WTC11 (cell line): ENCODE measurements around the gene KPNA3. TPM values are rescaled to one million over a fixed set of nuclear protein-coding genes. Genes with fewer than 3 reads are reported as not detected.

Source experiments
- ATAC-seq: fragments of 200-7000 bp; cut with Tn5 transposase; 2 replicates; pipeline ENCODE4 v1.10.0; 2021; ENCODE audit warnings: mild to moderate bottlenecking, moderate library complexity
- CTCF ChIA-PET: fragments of 300-600 bp; sonication (Branson Sonifier 250); formaldehyde crosslinking; loops from one replicate; lab custom pipeline; 2021; ENCODE audit warnings: antibody characterized with exemption; lab: Charles Lee
- POLR2A ChIA-PET: fragments of 350-600 bp; sonication (Branson Sonifier 250); formaldehyde crosslinking; loops from one replicate; lab custom pipeline; 2021; ENCODE audit warnings: antibody characterized with exemption; lab: Charles Lee
- DNase-seq: peaks from one replicate; pipeline ENCODE4 v3.0.0; 2021; ENCODE audit warnings: low spot score
- H3K27ac Mint-ChIP-seq: 2 replicates; pipeline ENCODE4 v1.8.0; 2021; ENCODE audit warnings: mixed read lengths
- H3K27me3 Mint-ChIP-seq: 2 replicates; pipeline ENCODE4 v1.8.0; 2021; ENCODE audit warnings: low read depth, mild to moderate bottlenecking, moderate library complexity, mixed read lengths
- H3K36me3 Mint-ChIP-seq: 2 replicates; pipeline ENCODE4 v1.8.0; 2021; ENCODE audit warnings: mixed read lengths
- H3K4me1 Mint-ChIP-seq: 2 replicates; pipeline ENCODE4 v1.8.0; 2022; ENCODE audit warnings: mixed read lengths
- H3K4me3 Mint-ChIP-seq: 2 replicates; pipeline ENCODE4 v1.8.0; 2021; ENCODE audit warnings: mild to moderate bottlenecking, moderate library complexity, mixed read lengths
- H3K9me3 Mint-ChIP-seq: 2 replicates; pipeline ENCODE4 v1.8.0; 2021; ENCODE audit warnings: mixed read lengths
- CREM ChIP-seq: sonication (generic); formaldehyde crosslinking; IDR thresholded peaks from 2 replicates; pipeline ENCODE4 v1.8.1; 2022; ENCODE audit warnings: mild to moderate bottlenecking, missing genetic modification reagents, moderate library complexity
- EMX1 ChIP-seq: fragments of 250-450 bp; sonication (Bioruptor Pico); IDR thresholded peaks from 2 replicates; pipeline ENCODE4 v1.8.0; 2021; ENCODE audit warnings: mild to moderate bottlenecking
- GRHL2 ChIP-seq: fragments of 250-450 bp; sonication (Bioruptor Pico); IDR thresholded peaks from 2 replicates; pipeline ENCODE4 v1.8.0; 2022; ENCODE audit warnings: mild to moderate bottlenecking, moderate library complexity; ENCODE audit not compliant: insufficient replicate concordance, severe bottlenecking
- NFYB ChIP-seq: sonication (generic); formaldehyde crosslinking; conservative IDR thresholded peaks from 2 replicates; pipeline ENCODE4 v1.8.0; 2022; ENCODE audit warnings: low read depth, missing genetic modification reagents
- RELA ChIP-seq: sonication (generic); formaldehyde crosslinking; IDR thresholded peaks from 2 replicates; pipeline ENCODE4 v1.8.1; 2022; ENCODE audit warnings: missing genetic modification reagents, mild to moderate bottlenecking, borderline replicate concordance
- SMAD3 ChIP-seq: sonication (generic); formaldehyde crosslinking; IDR thresholded peaks from 2 replicates; pipeline ENCODE4 v1.8.0; 2022; ENCODE audit warnings: missing genetic modification reagents, mild to moderate bottlenecking, borderline replicate concordance
- SMAD4 ChIP-seq: sonication (generic); formaldehyde crosslinking; IDR thresholded peaks from 2 replicates; pipeline ENCODE4 v1.8.0; 2022; ENCODE audit warnings: mild to moderate bottlenecking, missing genetic modification reagents
- TEAD1 ChIP-seq: sonication (generic); formaldehyde crosslinking; IDR thresholded peaks from 2 replicates; pipeline ENCODE4 v1.8.0; 2022; ENCODE audit warnings: mild to moderate bottlenecking, missing genetic modification reagents
- TEAD4 ChIP-seq: sonication (generic); formaldehyde crosslinking; IDR thresholded peaks from 2 replicates; pipeline ENCODE4 v1.8.0; 2022; ENCODE audit warnings: mild to moderate bottlenecking, missing genetic modification reagents
- TP53 ChIP-seq: sonication (generic); formaldehyde crosslinking; IDR thresholded peaks from 2 replicates; pipeline ENCODE4 v1.8.1; 2023; ENCODE audit warnings: mild to moderate bottlenecking, missing genetic modification reagents
- ZNF121 ChIP-seq: sonication (generic); formaldehyde crosslinking; IDR thresholded peaks from 2 replicates; pipeline ENCODE4 v1.8.0; 2023; ENCODE audit warnings: missing genetic modification reagents
- total RNA-seq: library from RNA; stranded (reverse); gene quantifications from 3 replicates; pipeline ENCODE4 v1.2.3, GENCODE V29; 2021
- TF ChIP-seq, protein P1 (sequence below): sonication (generic); formaldehyde crosslinking; IDR thresholded peaks from 2 replicates; pipeline ENCODE4 v1.8.1; 2023; ENCODE audit warnings: mild to moderate bottlenecking, missing genetic modification reagents, moderate library complexity
- TF ChIP-seq, protein P2 (sequence below): fragments of 250-450 bp; sonication (Bioruptor Pico); conservative IDR thresholded peaks from 2 replicates; pipeline ENCODE4 v1.9.0; 2021; ENCODE audit warnings: mild to moderate bottlenecking
- TF ChIP-seq, protein P3 (sequence below): sonication (generic); formaldehyde crosslinking; IDR thresholded peaks from 2 replicates; pipeline ENCODE4 v1.8.0; 2023; ENCODE audit warnings: mild to moderate bottlenecking, missing genetic modification reagents
- TF ChIP-seq, protein P4 (sequence below): sonication (generic); formaldehyde crosslinking; IDR thresholded peaks from 2 replicates; pipeline ENCODE4 v1.8.0; 2022; ENCODE audit warnings: mild to moderate bottlenecking, missing genetic modification reagents
- TF ChIP-seq, protein P5 (sequence below): fragments of 250-450 bp; sonication (Bioruptor Pico); IDR thresholded peaks from 2 replicates; pipeline ENCODE4 v2.1.2; 2022; ENCODE audit warnings: mild to moderate bottlenecking, moderate library complexity
- TF ChIP-seq, protein P6 (sequence below): sonication (generic); formaldehyde crosslinking; IDR thresholded peaks from 2 replicates; pipeline ENCODE4 v1.8.1; 2023; ENCODE audit warnings: mild to moderate bottlenecking, moderate library complexity, missing genetic modification reagents
- TF ChIP-seq, protein P7 (sequence below): sonication (generic); formaldehyde crosslinking; IDR thresholded peaks from 2 replicates; pipeline ENCODE4 v1.8.1; 2023; ENCODE audit warnings: mild to moderate bottlenecking, missing genetic modification reagents, borderline replicate concordance
- TF ChIP-seq, protein P8 (sequence below): fragments of 250-450 bp; sonication (Bioruptor Pico); IDR thresholded peaks from 2 replicates; pipeline ENCODE4 v1.9.0; 2021; ENCODE audit warnings: mild to moderate bottlenecking

The KPNA3 gene
- total RNA-seq, 1 experiment from 2014 or later = 44.4 TPM

DNA sequence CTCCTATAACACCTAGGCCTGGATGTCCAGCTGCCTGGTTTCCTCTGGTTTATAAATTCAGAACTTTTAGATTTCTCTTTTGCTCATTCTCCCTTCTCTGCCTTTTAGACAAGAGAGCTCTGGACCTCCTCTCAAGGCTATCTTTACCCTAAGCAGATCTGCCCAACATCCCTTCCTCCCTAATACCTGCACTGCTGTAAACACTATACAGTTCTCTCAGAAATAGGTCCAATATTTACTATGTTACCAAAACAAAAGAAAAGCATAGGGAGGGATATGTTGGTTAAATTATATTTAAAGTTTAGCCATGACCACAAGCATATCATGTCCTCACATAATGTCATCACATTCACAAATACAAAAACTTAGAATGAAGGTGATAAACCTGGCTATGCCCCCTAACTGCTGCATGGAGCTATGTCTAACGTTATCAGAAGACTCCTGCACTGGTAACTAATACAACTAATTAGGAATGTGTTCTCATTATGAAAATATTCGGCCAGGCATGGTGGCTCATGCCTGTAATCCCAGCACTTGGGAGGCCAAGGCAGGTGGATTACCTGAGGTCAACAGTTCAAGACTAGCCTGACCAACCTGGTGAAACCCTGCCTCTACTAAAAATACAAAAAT lies 18.0 kb downstream of the KPNA3 start:
- Mint-ChIP-seq H3K4me3 (no peak overlapping the region), H3K4me1 (peaks cover 16% of the 10 kb centered on the region), H3K36me3 (no peaks in the 10 kb centered on the region), H3K27ac (no peak overlapping the region), H3K9me3 (no peaks in the 10 kb centered on the region), H3K27me3 (no peaks in the 10 kb centered on the region)
- ChIA-PET POLR2A (interaction anchor here (1.0 kb wide), 1 partner anchor 19 kb away, joined by 4 read pairs; no protein-coding TSS in a partner anchor), CTCF (no interaction called here)
- no peak for ATAC-seq
- no peak for DNase-seq
- TF ChIP-seq, protein P1, sequence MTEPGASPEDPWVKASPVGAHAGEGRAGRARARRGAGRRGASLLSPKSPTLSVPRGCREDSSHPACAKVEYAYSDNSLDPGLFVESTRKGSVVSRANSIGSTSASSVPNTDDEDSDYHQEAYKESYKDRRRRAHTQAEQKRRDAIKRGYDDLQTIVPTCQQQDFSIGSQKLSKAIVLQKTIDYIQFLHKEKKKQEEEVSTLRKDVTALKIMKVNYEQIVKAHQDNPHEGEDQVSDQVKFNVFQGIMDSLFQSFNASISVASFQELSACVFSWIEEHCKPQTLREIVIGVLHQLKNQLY (CRISPR knock-in tag) = no peak
- TF ChIP-seq, protein P2, sequence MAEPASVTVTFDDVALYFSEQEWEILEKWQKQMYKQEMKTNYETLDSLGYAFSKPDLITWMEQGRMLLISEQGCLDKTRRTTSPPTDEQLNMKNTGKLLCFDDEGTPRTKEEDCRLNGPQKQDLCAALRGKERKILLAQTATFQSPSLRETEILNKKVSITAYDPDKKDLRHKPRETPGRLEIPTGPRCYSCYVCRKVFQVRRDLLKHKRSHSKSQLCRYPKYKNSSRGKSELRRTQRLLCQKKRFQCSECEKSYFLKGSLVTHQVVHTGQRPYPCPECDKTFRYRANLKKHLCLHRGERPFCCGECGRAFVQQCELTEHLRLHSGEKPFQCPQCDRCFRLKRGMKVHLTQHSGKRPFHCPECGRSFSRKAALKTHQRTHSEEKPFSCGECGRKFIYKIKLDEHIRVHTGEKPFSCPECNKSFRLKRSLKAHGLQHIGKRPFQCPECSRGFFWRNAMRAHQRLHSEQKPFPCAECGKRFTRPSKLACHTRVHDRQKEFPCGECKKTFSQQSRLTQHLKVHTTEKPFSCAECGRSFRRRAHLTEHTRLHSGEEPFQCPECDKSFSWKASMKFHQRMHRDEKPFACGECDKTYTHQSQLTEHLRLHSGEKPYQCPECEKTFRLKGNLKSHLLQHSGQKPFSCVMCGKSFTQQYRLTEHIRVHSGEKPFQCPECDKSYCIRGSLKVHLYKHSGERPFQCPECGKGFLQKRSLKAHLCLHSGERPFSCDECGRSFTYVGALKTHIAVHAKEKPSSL (CRISPR knock-in tag) = no peak
- TF ChIP-seq TEAD1 (CRISPR knock-in tag) (no peak), SMAD4 (CRISPR knock-in tag) (no peak)
- TF ChIP-seq, protein P3, sequence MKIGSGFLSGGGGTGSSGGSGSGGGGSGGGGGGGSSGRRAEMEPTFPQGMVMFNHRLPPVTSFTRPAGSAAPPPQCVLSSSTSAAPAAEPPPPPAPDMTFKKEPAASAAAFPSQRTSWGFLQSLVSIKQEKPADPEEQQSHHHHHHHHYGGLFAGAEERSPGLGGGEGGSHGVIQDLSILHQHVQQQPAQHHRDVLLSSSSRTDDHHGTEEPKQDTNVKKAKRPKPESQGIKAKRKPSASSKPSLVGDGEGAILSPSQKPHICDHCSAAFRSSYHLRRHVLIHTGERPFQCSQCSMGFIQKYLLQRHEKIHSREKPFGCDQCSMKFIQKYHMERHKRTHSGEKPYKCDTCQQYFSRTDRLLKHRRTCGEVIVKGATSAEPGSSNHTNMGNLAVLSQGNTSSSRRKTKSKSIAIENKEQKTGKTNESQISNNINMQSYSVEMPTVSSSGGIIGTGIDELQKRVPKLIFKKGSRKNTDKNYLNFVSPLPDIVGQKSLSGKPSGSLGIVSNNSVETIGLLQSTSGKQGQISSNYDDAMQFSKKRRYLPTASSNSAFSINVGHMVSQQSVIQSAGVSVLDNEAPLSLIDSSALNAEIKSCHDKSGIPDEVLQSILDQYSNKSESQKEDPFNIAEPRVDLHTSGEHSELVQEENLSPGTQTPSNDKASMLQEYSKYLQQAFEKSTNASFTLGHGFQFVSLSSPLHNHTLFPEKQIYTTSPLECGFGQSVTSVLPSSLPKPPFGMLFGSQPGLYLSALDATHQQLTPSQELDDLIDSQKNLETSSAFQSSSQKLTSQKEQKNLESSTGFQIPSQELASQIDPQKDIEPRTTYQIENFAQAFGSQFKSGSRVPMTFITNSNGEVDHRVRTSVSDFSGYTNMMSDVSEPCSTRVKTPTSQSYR (CRISPR knock-in tag) = no peak

DNA sequence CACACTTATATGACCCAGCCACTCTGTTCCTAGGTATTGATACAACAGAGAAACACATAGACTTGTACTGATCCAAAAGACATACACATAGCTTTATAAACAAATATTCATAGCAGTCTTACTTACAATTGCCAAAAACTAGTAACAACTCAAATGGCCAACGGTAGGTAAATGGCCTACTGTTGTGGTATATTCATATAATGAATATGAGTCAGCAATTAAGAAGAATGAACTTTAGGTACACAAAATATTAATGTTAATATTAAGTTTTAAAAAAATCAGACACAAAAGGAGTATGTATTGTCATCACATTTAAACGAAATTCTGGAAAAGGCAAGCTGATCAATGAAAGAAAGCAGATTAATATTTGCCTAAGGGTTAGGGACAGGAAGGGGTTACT lies 19.7 kb downstream of the KPNA3 start:
- H3K4me3 Mint-ChIP-seq = no peak overlapping the region
- no peaks in the 10 kb centered on the region for H3K27me3 Mint-ChIP-seq
- H3K9me3 Mint-ChIP-seq = no peaks in the 10 kb centered on the region
- ATAC-seq (no peak), DNase-seq (no peak)
- H3K4me1 Mint-ChIP-seq = peaks cover 21% of the 10 kb centered on the region
- H3K36me3 Mint-ChIP-seq = no peaks in the 10 kb centered on the region
- ChIA-PET CTCF (no interaction called here), POLR2A (no interaction called here)
- H3K27ac Mint-ChIP-seq = no peak overlapping the region
- TF ChIP-seq CREM (CRISPR knock-in tag) (no peak), TEAD4 (CRISPR knock-in tag) (no peak), EMX1 (CRISPR knock-in tag) (no peak), ZNF121 (CRISPR knock-in tag) (no peak), SMAD3 (no peak), TP53 (CRISPR knock-in tag) (no peak), NFYB (CRISPR knock-in tag) (no peak), GRHL2 (no peak), RELA (no peak), SMAD4 (CRISPR knock-in tag) (no peak)
- TF ChIP-seq, protein P4, sequence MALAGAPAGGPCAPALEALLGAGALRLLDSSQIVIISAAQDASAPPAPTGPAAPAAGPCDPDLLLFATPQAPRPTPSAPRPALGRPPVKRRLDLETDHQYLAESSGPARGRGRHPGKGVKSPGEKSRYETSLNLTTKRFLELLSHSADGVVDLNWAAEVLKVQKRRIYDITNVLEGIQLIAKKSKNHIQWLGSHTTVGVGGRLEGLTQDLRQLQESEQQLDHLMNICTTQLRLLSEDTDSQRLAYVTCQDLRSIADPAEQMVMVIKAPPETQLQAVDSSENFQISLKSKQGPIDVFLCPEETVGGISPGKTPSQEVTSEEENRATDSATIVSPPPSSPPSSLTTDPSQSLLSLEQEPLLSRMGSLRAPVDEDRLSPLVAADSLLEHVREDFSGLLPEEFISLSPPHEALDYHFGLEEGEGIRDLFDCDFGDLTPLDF = no peak
- TF ChIP-seq, protein P5, sequence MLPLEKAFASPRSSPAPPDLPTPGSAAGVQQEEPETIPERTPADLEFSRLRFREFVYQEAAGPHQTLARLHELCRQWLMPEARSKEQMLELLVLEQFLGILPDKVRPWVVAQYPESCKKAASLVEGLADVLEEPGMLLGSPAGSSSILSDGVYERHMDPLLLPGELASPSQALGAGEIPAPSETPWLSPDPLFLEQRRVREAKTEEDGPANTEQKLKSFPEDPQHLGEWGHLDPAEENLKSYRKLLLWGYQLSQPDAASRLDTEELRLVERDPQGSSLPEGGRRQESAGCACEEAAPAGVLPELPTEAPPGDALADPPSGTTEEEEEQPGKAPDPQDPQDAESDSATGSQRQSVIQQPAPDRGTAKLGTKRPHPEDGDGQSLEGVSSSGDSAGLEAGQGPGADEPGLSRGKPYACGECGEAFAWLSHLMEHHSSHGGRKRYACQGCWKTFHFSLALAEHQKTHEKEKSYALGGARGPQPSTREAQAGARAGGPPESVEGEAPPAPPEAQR (CRISPR knock-in tag) = no peak
- TF ChIP-seq, protein P6, sequence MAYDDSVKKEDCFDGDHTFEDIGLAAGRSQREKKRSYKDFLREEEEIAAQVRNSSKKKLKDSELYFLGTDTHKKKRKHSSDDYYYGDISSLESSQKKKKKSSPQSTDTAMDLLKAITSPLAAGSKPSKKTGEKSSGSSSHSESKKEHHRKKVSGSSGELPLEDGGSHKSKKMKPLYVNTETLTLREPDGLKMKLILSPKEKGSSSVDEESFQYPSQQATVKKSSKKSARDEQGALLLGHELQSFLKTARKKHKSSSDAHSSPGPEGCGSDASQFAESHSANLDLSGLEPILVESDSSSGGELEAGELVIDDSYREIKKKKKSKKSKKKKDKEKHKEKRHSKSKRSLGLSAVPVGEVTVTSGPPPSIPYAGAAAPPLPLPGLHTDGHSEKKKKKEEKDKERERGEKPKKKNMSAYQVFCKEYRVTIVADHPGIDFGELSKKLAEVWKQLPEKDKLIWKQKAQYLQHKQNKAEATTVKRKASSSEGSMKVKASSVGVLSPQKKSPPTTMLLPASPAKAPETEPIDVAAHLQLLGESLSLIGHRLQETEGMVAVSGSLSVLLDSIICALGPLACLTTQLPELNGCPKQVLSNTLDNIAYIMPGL (CRISPR knock-in tag) = no peak
- TF ChIP-seq, protein P7, sequence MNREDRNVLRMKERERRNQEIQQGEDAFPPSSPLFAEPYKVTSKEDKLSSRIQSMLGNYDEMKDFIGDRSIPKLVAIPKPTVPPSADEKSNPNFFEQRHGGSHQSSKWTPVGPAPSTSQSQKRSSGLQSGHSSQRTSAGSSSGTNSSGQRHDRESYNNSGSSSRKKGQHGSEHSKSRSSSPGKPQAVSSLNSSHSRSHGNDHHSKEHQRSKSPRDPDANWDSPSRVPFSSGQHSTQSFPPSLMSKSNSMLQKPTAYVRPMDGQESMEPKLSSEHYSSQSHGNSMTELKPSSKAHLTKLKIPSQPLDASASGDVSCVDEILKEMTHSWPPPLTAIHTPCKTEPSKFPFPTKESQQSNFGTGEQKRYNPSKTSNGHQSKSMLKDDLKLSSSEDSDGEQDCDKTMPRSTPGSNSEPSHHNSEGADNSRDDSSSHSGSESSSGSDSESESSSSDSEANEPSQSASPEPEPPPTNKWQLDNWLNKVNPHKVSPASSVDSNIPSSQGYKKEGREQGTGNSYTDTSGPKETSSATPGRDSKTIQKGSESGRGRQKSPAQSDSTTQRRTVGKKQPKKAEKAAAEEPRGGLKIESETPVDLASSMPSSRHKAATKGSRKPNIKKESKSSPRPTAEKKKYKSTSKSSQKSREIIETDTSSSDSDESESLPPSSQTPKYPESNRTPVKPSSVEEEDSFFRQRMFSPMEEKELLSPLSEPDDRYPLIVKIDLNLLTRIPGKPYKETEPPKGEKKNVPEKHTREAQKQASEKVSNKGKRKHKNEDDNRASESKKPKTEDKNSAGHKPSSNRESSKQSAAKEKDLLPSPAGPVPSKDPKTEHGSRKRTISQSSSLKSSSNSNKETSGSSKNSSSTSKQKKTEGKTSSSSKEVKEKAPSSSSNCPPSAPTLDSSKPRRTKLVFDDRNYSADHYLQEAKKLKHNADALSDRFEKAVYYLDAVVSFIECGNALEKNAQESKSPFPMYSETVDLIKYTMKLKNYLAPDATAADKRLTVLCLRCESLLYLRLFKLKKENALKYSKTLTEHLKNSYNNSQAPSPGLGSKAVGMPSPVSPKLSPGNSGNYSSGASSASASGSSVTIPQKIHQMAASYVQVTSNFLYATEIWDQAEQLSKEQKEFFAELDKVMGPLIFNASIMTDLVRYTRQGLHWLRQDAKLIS (CRISPR knock-in tag) = no peak
- TF ChIP-seq, protein P8, sequence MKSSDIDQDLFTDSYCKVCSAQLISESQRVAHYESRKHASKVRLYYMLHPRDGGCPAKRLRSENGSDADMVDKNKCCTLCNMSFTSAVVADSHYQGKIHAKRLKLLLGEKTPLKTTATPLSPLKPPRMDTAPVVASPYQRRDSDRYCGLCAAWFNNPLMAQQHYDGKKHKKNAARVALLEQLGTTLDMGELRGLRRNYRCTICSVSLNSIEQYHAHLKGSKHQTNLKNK (CRISPR knock-in tag) = no peak
